Mucosa of descending colon (tissue), 3 donors: ENCODE data around the gene RHEB. TPM values are rescaled to one million over a fixed set of nuclear protein-coding genes. Genes with fewer than 3 reads are reported as not detected.
A peak's percentile ranks its signal among the peaks of the same experiment; 100 is the strongest.

Experiments
- ATAC-seq: fragments of 200-7000 bp; cut with Tn5 transposase; one replicate; pipeline ENCODE4 v1.9.1; 2020; ENCODE audit warnings: mild to moderate bottlenecking, moderate library complexity
- DNase-seq, 3 donors: peaks; one replicate each; pipeline ENCODE4 v3.0.0-alpha.2; 2020
- H3K36me3 ChIP-seq: fragments of 200-600 bp; one replicate; pipeline ENCODE4 v1.8.0; 2021; ENCODE audit warnings: low read depth, mild to moderate bottlenecking
- H3K4me1 ChIP-seq: fragments of 200-600 bp; one replicate; pipeline ENCODE4 v1.8.0; 2021; ENCODE audit warnings: low read depth, mild to moderate bottlenecking
- H3K4me3 ChIP-seq: fragments of 200-600 bp; one replicate; pipeline ENCODE4 v1.8.0; 2021; ENCODE audit warnings: mild to moderate bottlenecking
- H3K9me3 ChIP-seq: fragments of 200-600 bp; one replicate; pipeline ENCODE4 v1.8.0; 2021; ENCODE audit warnings: mild to moderate bottlenecking
- CTCF ChIP-seq: fragments of 200-600 bp; IDR thresholded peaks from one replicate; pipeline ENCODE4 v1.8.0; 2022; ENCODE audit warnings: antibody characterized with exemption, mild to moderate bottlenecking
- intact Hi-C, 2 donors: fragments of 100-400 bp; cut with DNase I in 1 of 2; cut with micrococcal nuclease in 1 of 2; formaldehyde crosslinking; loops; one replicate each; pipeline versions ENCODE4 v1.11.0 to v1.11.1; 2022; cut with DNase I, micrococcal nuclease
- total RNA-seq, 3 donors: library from RNA; stranded (reverse); fragmentation: NEBNext Ultra II Directional in 2 of 3; extraction: Animal tissue kit (Norgen Biotek cat#: 25700) in 2 of 3; gene quantifications; one replicate each; pipeline versions ENCODE4 v1.2.1 to v1.2.4, GENCODE V29; 2021 to 2023
- donor health status: DM: no; HTN: no; CAD: no; lungs with moderate emphysema.
- donor health status: DM: no; HTN: no; CAD: no.
- donor health status: DM: no; HTN: yes; CAD: no.

Gene RHEB
- total RNA-seq, 3 donors from 2014 or later: 40.3 to 114 (median 73.5) TPM

DNA sequence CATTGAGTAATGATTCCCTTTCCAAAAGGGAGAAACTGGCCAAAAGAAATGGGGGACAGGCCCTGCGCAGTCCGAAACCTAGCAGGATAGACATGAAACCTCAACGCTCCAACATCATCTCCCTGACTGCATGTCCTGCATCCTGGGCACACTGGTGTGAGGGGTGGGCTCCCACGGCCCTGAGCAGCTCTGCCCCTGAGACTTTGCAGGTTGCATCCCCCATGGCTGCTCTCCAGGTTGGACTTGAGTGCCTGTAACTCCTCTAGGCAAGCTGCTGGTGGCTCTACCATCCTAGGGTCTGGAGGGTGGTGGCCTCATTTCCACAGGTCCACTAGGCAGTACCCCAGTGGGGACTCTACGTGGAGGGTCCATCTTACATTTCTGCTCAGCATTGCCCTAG, 63.4 kb downstream of the RHEB start:
- DNase-seq: peak in 1 of 3 donors; percentile 9
- intact Hi-C loops: loop anchor here in 1 of 2 donors (10.0 kb wide), 2 partner anchors 141 to 299 kb away; no protein-coding TSS in a partner anchor
- no peaks in the 10 kb centered on the region for H3K36me3 ChIP-seq
- no peak overlapping the region for H3K4me3 ChIP-seq
- no peaks in the 10 kb centered on the region for H3K9me3 ChIP-seq
- H3K4me1 ChIP-seq: peaks cover 19% of the 10 kb centered on the region
- TF ChIP-seq CTCF: no peak
- no peak for ATAC-seq

DNA sequence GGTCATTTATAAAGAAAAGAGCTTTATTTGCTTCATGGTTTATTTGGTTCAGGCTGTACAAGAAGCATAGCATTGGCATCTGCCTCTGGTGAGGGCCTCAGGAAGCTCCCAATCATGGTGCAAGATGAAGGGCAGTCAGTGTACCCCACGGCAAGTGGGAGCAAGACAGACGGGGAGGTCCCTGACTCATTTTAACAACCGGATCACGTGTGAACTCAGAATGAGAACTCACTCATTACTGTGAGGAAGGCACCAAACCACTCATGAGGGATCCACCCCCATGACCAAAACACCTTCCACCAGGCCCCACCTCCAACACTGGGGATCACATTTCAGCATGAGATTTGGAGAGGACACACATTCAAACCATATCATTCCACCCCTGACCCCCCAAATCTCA, 64.0 kb downstream of the RHEB start:
- DNase-seq: peak in 1 of 3 donors; percentile 3
- no peak for TF ChIP-seq CTCF
- Histone ChIP-seq H3K36me3 (no peaks in the 10 kb centered on the region), H3K4me3 (no peak overlapping the region), H3K9me3 (no peaks in the 10 kb centered on the region), H3K4me1 (peaks cover 16% of the 10 kb centered on the region)
- intact Hi-C loops: loop anchor here in 1 of 2 donors (10.0 kb wide), 2 partner anchors 141 to 299 kb away; no protein-coding TSS in a partner anchor
- no peak for ATAC-seq

GRCh38 chr7:151454932-151455530, 64.7 kb downstream of the RHEB start:
- H3K9me3 ChIP-seq: no peaks in the 10 kb centered on the region
- intact Hi-C loops: loop anchor here in 1 of 2 donors (10.0 kb wide), 2 partner anchors 140 to 300 kb away; no protein-coding TSS in a partner anchor
- no peak for TF ChIP-seq CTCF
- no peak for ATAC-seq
- H3K36me3 ChIP-seq: no peaks in the 10 kb centered on the region
- peaks cover 10% of the 10 kb centered on the region for H3K4me1 ChIP-seq
- peak in 1 of 3 donors; percentile 16 for DNase-seq
- H3K4me3 ChIP-seq: no peak overlapping the region

GRCh38 chr7:151454305-151454704, 65.4 kb downstream of the RHEB start:
- no peak for ATAC-seq
- H3K36me3 ChIP-seq: no peaks in the 10 kb centered on the region
- DNase-seq: no peak
- peaks cover 4% of the 10 kb centered on the region for H3K4me1 ChIP-seq
- H3K9me3 ChIP-seq: no peaks in the 10 kb centered on the region
- TF ChIP-seq CTCF: no peak
- intact Hi-C loops: loop anchor here in 1 of 2 donors (10.0 kb wide), 2 partner anchors 140 to 300 kb away; no protein-coding TSS in a partner anchor
- no peak overlapping the region for H3K4me3 ChIP-seq

GRCh38 chr7:151453326-151453791, 66.3 kb downstream of the RHEB start:
- no peaks in the 10 kb centered on the region for H3K9me3 ChIP-seq
- intact Hi-C loops: loop anchor here in 1 of 2 donors (10.0 kb wide), 2 partner anchors 139 to 301 kb away; no protein-coding TSS in a partner anchor
- DNase-seq (peak in 1 of 3 donors; percentile 14), ATAC-seq (no peak)
- H3K4me3 ChIP-seq: no peak overlapping the region
- H3K4me1 ChIP-seq: no peaks in the 10 kb centered on the region
- no peak for TF ChIP-seq CTCF
- H3K36me3 ChIP-seq: no peaks in the 10 kb centered on the region
